Activated CD4-positive, alpha-beta T cell treated with anti-CD3 and anti-CD28 coated beads, Interleukin-2, Interleukin-4, amounts not matched to agents 100 ng/mL and 50 ng/mL, durations not matched to agents 16 hours and 8 hours (primary cell): ENCODE data around the gene MLN.
A peak's percentile ranks its signal among the peaks of the same experiment; 100 is the strongest.

Experiments
- DNase-seq: peaks from one replicate; pipeline ENCODE4 v3.0.0-alpha.2; 2020; ENCODE audit warnings: low spot score

Gene MLN

GRCh38 chr6:33803571-33804053 lies at the start of gene MLN:
Gene MLN, minus strand, starts transcription at chr6:33804003. Its CDS starts 2,840 bp downstream, at chr6:33801163.
- DNase-seq, result no peak

- no peak for DNase-seq
Measured at GRCh38 chr6:33853026-33853425, 49.2 kb upstream of the MLN start.

- no peak for DNase-seq
Measured at GRCh38 chr6:33851959-33852358, 48.2 kb upstream of the MLN start.

GRCh38 chr6:33850869-33851541 lies 47.2 kb upstream of the MLN start:
- DNase-seq, result no peak

GRCh38 chr6:33850296-33850695 lies 46.5 kb upstream of the MLN start:
- no peak for DNase-seq

GRCh38 chr6:33849500-33850075 lies 45.8 kb upstream of the MLN start:
- no peak for DNase-seq

GRCh38 chr6:33848484-33848883 lies 44.7 kb upstream of the MLN start:
- DNase-seq, result no peak

- DNase-seq, result no peak
Measured at GRCh38 chr6:33847867-33848266, 44.1 kb upstream of the MLN start.

- DNase-seq, result no peak
Measured at GRCh38 chr6:33847078-33847477, 43.3 kb upstream of the MLN start.

- no peak for DNase-seq
Measured at GRCh38 chr6:33846226-33846625, 42.4 kb upstream of the MLN start.

- no peak for DNase-seq
Measured at GRCh38 chr6:33845031-33845745, 41.4 kb upstream of the MLN start.

- DNase-seq, result no peak
Measured at GRCh38 chr6:33843131-33844121, 39.6 kb upstream of the MLN start.

GRCh38 chr6:33841868-33842267 lies 38.1 kb upstream of the MLN start:
- DNase-seq, result no peak

- no peak for DNase-seq
Measured at GRCh38 chr6:33841070-33841469, 37.3 kb upstream of the MLN start.

GRCh38 chr6:33840048-33840926 lies 36.5 kb upstream of the MLN start:
- DNase-seq, result peak; percentile 93

- no peak for DNase-seq
Measured at GRCh38 chr6:33839399-33840047, 35.7 kb upstream of the MLN start.

- no peak for DNase-seq
Measured at GRCh38 chr6:33838983-33839382, 35.2 kb upstream of the MLN start.

- no peak for DNase-seq
Measured at GRCh38 chr6:33837971-33838665, 34.3 kb upstream of the MLN start.

GRCh38 chr6:33836806-33837469 lies 33.1 kb upstream of the MLN start:
- DNase-seq, result no peak
